Activated CD4-positive, alpha-beta T cell treated with anti-CD3 and anti-CD28 coated beads, Interleukin-2, Interleukin-4, amounts not matched to agents 100 ng/mL and 50 ng/mL, durations not matched to agents 16 hours and 8 hours (primary cell): ENCODE data around the gene FOXO6.

Experiments
- DNase-seq: peaks from one replicate; pipeline ENCODE4 v3.0.0-alpha.2; 2020; ENCODE audit warnings: low spot score

FOXO6 gene

GRCh38 chr1:41351262-41352151 is 9.7 kb upstream of the FOXO6 start:
- no peak for DNase-seq

GRCh38 chr1:41353744-41354143 is 7.5 kb upstream of the FOXO6 start:
- no peak for DNase-seq

GRCh38 chr1:41354956-41355355 is 6.3 kb upstream of the FOXO6 start:
- no peak for DNase-seq

- no peak for DNase-seq
Measured at GRCh38 chr1:41355356-41355755, 5.9 kb upstream of the FOXO6 start.

- DNase-seq, result no peak
Measured at GRCh38 chr1:41355761-41356160, 5.5 kb upstream of the FOXO6 start.

GRCh38 chr1:41356752-41357151 is 4.5 kb upstream of the FOXO6 start:
- no peak for DNase-seq

GRCh38 chr1:41357451-41358101 is 3.7 kb upstream of the FOXO6 start:
- DNase-seq, result no peak

- DNase-seq, result no peak
Measured at GRCh38 chr1:41358131-41359021, 2.9 kb upstream of the FOXO6 start.

- no peak for DNase-seq
Measured at GRCh38 chr1:41359211-41360073, 1.8 kb upstream of the FOXO6 start.

GRCh38 chr1:41360074-41360785 is 1.0 kb upstream of the FOXO6 start:
- no peak for DNase-seq

- no peak for DNase-seq
Measured at GRCh38 chr1:41361495-41362356, 492 bp downstream of the FOXO6 start.

- DNase-seq, result no peak
Measured at GRCh38 chr1:41362357-41362721, 1.1 kb downstream of the FOXO6 start.

- no peak for DNase-seq
Measured at GRCh38 chr1:41362749-41363590, 1.7 kb downstream of the FOXO6 start.

- DNase-seq, result no peak
Measured at GRCh38 chr1:41363591-41364320, 2.5 kb downstream of the FOXO6 start.

GRCh38 chr1:41364442-41365319 is 3.4 kb downstream of the FOXO6 start:
- no peak for DNase-seq

- no peak for DNase-seq
Measured at GRCh38 chr1:41365320-41365633, 4.0 kb downstream of the FOXO6 start.

GRCh38 chr1:41365772-41366454 is 4.7 kb downstream of the FOXO6 start:
- DNase-seq, result no peak
